ES-I3 (cell line): ENCODE measurements around the gene CNIH4.
"Not testable (repeated sequence)": the region's sequence is repeated elsewhere in the genome, so short reads cannot be mapped to it uniquely, and the experiment has no call there.

Source experiments
- H3K36me3 ChIP-seq: 2 replicates; pipeline ENCODE4 v1.6.1; 2013; ENCODE audit warnings: mild to moderate bottlenecking, low read length, control low read depth, moderate library complexity; ENCODE audit not compliant: insufficient read depth
- H3K4me1 ChIP-seq: 2 replicates; pipeline ENCODE4 v1.6.1; 2013; ENCODE audit warnings: mild to moderate bottlenecking, control low read depth, low read length; ENCODE audit not compliant: insufficient read depth
- H3K9ac ChIP-seq: 2 replicates; pipeline ENCODE4 v1.6.1; 2013; ENCODE audit warnings: low read depth, mild to moderate bottlenecking, low read length, moderate library complexity
- H3K9me3 ChIP-seq: 2 replicates; pipeline ENCODE4 v1.6.1; 2013; ENCODE audit warnings: mild to moderate bottlenecking, low read length, moderate library complexity; ENCODE audit not compliant: control insufficient read depth, insufficient read depth

CNIH4 gene

DNA sequence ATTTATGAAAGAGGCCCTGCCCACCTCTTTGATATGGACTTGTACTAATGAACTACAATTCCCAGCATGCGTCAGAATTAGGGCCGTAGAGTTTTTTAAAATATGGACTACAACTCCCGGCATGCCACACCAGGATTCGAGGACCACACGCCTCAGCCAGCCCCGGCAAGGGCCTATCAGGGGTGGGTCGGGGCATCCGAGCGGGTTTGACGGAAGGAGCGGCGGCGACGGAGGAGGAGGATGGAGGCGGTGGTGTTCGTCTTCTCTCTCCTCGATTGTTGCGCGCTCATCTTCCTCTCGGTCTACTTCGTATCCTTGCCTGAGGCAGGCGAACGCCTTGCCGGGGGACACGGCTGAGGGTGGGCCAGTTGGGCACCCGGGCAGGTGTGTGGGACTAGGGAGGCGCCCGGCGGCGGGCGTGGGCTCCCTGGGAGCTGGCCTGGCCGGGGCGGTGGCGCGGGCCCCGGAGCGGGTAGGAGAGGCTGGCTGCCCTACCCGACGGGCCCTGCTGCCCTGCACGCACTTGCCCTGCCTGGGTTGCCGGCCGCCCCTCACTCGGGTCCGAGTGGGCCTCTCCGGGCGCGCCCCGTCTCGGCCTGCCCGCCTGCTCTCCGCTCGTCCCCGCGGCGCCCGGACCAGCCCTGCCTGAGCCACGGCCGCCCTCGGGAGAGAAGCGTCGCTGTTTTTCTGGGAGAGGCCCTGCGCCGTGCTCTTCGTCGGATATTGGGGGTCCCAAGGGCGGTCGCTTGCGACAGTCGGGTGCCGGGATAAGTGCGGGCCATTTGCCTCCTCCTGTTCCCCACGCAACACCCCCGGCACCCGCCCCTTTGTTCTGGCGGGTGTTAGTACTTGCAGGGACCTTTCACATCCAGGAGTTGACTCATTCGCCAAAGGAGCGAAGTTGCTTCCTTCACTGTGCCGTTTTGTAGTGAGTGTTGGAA lies at the start of gene CNIH4:
CNIH4 (plus strand) TSS at position 195 of the 941 bp plus-strand sequence; CDS start at position 241, 46 bp downstream.
- H3K4me1 ChIP-seq = peaks cover 15% of the 10 kb centered on the region
- peaks cover 3% of the 10 kb centered on the region; the same call in 1 of the 2 replicates for H3K36me3 ChIP-seq
- peaks cover 3% of the 10 kb centered on the region; the same call in 1 of the 2 replicates for H3K9me3 ChIP-seq
- peak within 1 kb of the TSS; percentile 93 for H3K9ac ChIP-seq

DNA sequence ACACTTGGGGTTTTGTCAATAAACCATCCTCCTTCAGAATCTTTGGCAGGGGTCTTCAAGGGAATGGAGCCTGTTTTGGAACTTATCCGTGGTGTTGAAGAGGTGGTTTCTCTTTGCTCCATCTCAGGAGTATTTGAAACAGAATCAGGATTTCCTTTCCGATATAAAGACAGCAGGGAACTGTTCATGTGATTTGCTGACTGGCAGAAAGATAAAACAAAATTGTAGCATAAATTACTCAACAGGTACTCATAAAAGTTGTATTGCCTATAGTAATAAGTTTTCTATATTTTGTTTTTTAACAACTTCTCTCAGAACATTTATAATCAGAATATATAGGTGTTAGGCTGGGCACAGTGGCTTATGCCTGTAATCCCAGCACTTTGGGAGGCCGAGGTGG lies 48.6 kb upstream of the CNIH4 start:
- H3K4me1 ChIP-seq = no peaks in the 10 kb centered on the region
- no peaks in the 10 kb centered on the region for H3K9me3 ChIP-seq
- peaks cover 20% of the 10 kb centered on the region for H3K36me3 ChIP-seq
- H3K9ac ChIP-seq = no peak overlapping the region

DNA sequence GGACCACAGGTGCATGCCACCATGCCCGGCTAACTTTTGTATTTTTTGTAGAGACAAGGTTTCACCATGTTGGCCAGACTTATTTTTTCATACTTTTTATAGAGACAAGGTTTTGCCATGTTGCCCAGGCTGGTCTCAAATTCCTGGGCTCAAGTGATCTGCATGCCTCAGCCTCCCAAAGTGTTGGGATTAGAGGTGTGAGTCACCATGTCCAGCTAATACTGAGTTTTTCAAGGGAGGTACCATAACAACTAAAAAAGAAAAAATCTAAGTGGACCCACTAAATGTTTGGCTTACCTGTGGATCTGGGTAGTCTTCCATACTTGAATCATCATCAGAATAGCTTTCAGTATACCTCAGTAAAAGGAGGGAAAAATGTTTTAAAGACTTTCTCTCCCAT lies 45.2 kb upstream of the CNIH4 start:
- not testable (repeated sequence) for H3K9me3 ChIP-seq, H3K4me1 ChIP-seq, H3K9ac ChIP-seq
- peaks cover 12% of the 10 kb centered on the region for H3K36me3 ChIP-seq

DNA sequence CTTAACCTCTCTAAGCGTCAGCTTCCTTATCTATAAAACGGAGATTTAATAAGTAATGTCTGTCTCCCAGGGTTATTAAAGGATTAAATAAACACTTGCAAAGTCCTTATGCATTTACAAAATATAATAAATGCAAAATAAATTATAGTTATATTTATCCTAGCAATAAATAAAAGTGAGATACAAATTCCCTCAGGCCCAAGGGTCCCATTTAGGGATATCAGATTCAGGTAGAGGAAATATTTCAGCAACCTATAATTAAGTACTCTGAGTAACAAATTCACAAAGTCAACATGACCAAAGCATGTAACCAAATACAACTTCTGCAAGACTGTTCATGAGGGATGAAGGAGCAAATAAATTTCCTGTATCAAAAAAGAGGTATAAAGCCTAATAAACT lies 44.7 kb upstream of the CNIH4 start:
- peaks cover 8% of the 10 kb centered on the region for H3K36me3 ChIP-seq
- H3K9ac ChIP-seq = no peak overlapping the region
- H3K9me3 ChIP-seq = no peaks in the 10 kb centered on the region
- H3K4me1 ChIP-seq = no peaks in the 10 kb centered on the region

DNA sequence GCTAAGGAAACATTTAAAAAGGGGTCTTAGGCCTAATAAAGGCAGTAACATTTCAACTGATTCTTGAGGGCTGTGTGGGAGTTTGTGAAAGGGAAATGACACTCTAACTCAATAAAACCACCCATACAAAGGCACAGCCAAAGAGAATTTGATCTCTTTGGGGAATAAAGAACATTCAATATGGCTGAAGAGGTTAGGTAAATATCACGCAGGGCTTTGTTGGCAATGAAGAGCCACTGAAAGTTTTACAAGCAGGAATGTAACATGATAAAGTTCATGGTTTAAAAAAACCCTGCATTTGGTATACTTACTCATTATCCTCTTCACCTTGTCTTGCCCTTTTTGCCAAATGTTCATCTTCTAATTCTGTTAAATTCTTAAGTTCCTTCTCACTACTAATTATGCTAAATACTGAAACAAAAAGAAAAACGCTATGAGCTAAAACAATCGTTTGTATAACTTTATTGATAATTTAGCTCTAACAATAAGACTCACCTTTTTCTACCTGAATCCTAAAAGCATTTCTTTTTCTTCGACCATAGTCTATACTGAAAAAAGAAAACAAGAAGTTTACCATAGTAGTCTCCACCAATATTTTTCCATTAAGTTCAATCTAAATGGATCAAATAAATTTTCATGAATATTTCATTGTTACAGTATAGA lies 39.2 kb upstream of the CNIH4 start:
- Histone ChIP-seq H3K9me3 (no peaks in the 10 kb centered on the region), H3K36me3 (0 out of 2 replicates have a peak, but pooled peaks cover 5% of the 10 kb centered on the region)

DNA sequence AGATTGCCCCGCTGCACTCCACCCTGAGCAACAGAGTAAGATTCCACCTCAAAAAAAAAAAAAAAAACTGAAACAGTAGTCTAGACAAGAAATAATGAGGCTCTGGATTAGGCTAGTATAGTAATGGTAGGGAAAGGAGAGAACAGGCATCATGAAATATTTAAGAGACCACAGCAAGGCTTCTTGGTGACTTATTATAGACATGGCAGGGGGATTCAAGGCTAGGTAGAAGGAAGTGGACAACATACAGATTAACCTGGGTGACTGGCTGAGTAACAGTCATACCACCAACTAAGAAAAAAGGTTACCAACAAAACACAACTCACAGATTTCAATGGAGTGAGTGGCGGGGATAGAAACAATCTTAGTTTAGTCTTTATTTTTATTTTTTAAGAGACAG lies 35.0 kb upstream of the CNIH4 start:
- Histone ChIP-seq H3K36me3 (no peaks in the 10 kb centered on the region; the same call in 1 of the 2 replicates), H3K4me1 (no peaks in the 10 kb centered on the region)

More for the DNA sequence above, 39.2 kb upstream of the CNIH4 start:
- no peaks in the 10 kb centered on the region for H3K4me1 ChIP-seq
- H3K9ac ChIP-seq = no peak overlapping the region

DNA sequence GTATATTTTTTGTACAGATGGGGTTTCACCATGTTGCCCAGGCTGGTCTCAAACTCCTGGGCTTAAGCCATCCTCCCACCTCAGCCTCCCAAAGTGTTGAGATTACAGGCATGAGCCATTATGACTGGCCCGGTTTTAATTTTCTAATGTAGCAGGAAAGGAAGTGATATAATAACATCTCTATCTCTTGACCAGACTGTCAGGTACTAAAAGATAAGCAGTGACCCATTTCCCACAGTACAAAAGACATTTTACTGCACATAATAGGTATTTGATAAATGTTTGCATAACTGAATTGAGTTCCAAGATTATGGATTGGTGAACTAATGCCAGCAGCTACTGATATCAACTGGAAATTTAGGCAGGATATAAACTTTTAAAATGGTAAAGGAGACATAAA lies 30.7 kb upstream of the CNIH4 start:
- Histone ChIP-seq H3K4me1 (no peaks in the 10 kb centered on the region), H3K9ac (no peak overlapping the region), H3K36me3 (peaks cover 3% of the 10 kb centered on the region; the same call in 1 of the 2 replicates), H3K9me3 (no peaks in the 10 kb centered on the region)

More for the DNA sequence above, 35.0 kb upstream of the CNIH4 start:
- Histone ChIP-seq H3K9me3 (no peaks in the 10 kb centered on the region), H3K9ac (no peak overlapping the region)

DNA sequence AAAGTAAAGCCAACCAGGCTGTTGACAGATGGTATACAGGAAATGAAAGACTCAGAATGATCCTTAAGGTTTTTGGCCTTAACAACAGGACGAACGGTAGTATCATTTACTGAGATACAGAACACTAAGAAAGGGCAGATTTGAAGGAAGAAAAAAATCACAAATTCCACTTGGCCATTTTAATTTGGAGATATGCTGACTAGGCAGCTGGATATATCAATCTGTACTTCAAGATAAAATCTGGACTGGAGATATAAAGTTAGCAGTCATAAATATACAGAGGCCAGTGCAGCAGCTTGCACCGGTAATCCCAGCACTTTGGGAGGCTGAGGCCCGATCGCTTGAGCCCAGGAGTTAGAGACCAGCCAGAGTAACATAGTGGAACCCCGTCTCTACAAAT lies 28.0 kb upstream of the CNIH4 start:
- 0 out of 2 replicates have a peak, but pooled peaks cover 3% of the 10 kb centered on the region for H3K36me3 ChIP-seq
- no peaks in the 10 kb centered on the region for H3K4me1 ChIP-seq
- H3K9me3 ChIP-seq = no peaks in the 10 kb centered on the region
- no peak overlapping the region for H3K9ac ChIP-seq

DNA sequence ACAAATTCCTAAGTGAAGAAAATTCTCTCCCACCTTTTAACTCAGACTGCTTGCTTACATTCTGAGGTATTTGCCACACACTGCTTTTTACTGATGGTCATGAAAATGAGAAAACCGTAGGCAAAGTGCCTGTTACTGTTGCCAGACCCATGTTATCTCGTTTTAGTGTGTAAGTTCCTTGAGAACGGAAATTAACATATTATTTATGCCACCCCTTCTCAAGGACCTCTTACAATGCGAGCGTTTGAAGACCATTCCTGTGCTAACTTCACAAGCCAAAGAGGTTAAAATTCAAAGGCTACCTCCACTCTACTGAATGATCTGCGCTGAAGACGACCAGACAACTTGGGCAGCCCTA lies 27.2 kb upstream of the CNIH4 start:
- Histone ChIP-seq H3K36me3 (0 out of 2 replicates have a peak, but pooled peaks cover 3% of the 10 kb centered on the region), H3K9me3 (no peaks in the 10 kb centered on the region), H3K9ac (peak overlapping the region; percentile 86), H3K4me1 (no peaks in the 10 kb centered on the region)

DNA sequence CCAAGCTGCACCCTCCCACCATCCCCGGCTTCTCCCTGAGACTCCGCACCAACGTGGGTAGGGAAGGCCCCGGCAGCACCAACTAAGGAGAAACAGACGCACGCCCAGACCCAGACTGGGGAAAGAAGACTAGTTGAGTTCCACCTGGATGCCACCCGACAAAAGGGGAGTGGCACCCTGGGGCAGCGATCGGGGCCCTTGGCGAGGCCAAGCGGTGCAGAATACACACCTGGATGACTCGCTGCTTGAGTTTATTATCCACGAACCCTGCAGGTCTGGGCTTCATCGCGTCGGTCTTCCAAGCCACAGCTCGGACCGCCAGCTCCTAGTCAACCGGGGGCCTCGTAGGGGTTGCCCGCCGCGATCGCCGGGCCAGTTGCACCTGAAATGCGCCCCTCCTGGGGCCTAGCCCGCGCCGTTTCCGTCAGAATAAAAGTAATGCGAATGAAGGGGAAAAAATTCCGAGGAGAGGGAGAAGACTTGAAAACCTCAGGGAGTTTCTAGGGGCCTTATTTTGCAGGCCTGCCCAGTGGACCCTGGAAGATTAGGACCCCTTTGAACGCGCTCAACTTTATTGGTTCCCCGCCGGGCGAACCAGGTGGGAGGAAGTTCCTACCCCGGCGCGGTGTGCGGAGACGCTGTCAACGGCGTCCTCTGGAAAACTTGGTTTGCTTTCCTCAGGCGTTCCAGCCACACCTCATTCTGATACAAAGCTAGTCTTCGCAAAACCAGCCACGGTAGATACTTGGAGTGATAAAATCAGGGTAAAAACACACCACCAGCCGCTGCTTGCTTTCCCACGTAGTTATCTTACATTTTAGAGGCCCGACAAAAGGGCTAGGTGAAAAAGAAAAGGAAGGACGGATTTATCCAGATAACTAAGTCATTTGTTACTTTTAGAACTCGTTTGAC lies 26.6 kb upstream of the CNIH4 start, which contains the start of gene NVL:
NVL (minus strand) TSS at position 331 of the 912 bp plus-strand sequence; CDS start at position 286, 45 bp downstream.
- 0 out of 2 replicates have a peak, but pooled peaks cover 3% of the 10 kb centered on the region for H3K36me3 ChIP-seq
- H3K9me3 ChIP-seq = no peaks in the 10 kb centered on the region
- H3K4me1 ChIP-seq = no peaks in the 10 kb centered on the region
- H3K9ac ChIP-seq = peak within 1 kb of the TSS; percentile 86

DNA sequence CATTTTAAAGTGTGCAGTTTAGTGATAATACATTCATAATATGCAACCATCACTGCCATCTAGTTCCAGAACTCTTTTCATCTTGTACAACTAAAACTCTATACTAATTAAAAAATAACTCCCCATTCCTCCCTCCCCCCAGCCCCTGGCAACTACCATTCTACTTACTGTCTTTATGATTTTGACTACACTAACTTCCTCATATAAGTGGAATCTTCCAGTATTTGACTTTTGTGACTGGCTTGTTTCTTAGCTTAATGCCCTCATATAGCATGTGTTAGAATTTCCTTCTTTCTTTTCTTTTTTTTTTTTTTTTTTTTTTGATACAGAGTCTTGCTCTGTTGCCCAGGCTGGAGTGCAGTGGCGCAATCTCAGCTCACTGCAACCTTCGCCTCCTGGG lies 25.4 kb upstream of the CNIH4 start:
- no peak overlapping the region for H3K9ac ChIP-seq
- no peaks in the 10 kb centered on the region for H3K9me3 ChIP-seq
- 0 out of 2 replicates have a peak, but pooled peaks cover 3% of the 10 kb centered on the region for H3K36me3 ChIP-seq
- H3K4me1 ChIP-seq = no peaks in the 10 kb centered on the region

DNA sequence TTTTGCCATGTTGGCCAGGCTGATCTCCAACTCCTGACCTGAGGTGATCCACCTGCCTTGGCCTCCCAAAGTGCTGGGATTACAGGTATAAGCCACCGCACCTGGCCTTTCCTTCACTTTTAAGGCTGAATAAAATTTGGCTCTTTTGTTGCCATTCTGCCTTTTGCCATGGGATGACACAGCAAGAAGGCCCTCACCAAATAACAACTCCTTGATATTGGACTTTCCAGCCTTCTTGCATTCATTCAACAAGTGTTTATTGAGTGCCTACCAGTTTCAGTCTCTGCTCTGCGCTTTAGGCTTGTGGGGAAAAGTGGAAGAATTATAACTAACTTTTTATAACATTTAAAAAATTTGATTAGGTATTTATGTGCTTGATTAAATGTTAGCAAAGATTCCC lies 24.9 kb upstream of the CNIH4 start:
- no peak overlapping the region for H3K9ac ChIP-seq
- H3K9me3 ChIP-seq = no peaks in the 10 kb centered on the region
- no peaks in the 10 kb centered on the region for H3K4me1 ChIP-seq
- H3K36me3 ChIP-seq = 0 out of 2 replicates have a peak, but pooled peaks cover 3% of the 10 kb centered on the region

DNA sequence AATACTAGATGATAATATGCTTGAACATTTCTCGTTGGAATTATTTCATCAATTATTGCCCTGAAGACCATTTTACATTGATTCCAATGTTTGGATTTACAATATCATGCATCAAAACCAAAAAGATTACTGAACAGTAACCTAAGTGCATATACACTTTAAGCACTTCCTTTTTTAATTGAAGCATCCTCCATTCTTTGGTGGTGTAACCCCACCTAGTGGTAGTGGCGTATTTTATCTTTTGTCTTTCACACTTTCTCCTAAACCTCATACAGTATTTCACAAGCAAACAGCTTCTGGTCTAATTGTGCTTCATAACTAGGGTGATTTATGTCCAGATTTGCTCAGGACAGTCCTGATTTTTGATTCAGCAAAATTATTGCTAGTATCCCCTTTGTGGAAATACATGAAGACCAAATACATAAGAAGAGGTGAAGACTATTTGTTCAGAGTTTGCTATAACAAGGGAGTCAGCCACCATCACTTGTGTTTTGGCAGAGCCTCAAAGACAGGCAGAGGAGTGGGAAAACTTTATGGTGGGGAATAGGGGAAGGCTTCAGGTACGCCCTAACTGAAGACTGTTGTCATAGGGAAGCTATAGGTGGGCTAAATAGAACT lies 23.3 kb upstream of the CNIH4 start:
- no peaks in the 10 kb centered on the region for H3K9me3 ChIP-seq
- H3K4me1 ChIP-seq = no peaks in the 10 kb centered on the region
- H3K9ac ChIP-seq = no peak overlapping the region
- H3K36me3 ChIP-seq = no peaks in the 10 kb centered on the region
